ENCODE results near the gene ADAMTSL1.

ADAMTSL1 gene

GRCh38 chr9:18585996-18586395 lies 112.0 kb downstream of the ADAMTSL1 start:
- peaks cover 5% of the 10 kb centered on the region for H3K36me3 Mint-ChIP-seq (ENCODE audit: low read depth)
- H3K27ac Mint-ChIP-seq, result no peak overlapping the region
- no peak for DNase-seq
- H3K4me1 Mint-ChIP-seq, result peaks cover 4% of the 10 kb centered on the region
- no peak overlapping the region for H3K4me3 Mint-ChIP-seq
- peaks cover 23% of the 10 kb centered on the region for H3K9me3 Mint-ChIP-seq
- no peak for TF ChIP-seq CTCF (IDR thresholded peaks at IDR 0.05)
- no peaks in the 10 kb centered on the region for H3K27me3 Mint-ChIP-seq (ENCODE audit: low read depth, poor library complexity)

GRCh38 chr9:18588002-18588401 lies 114.0 kb downstream of the ADAMTSL1 start:
- TF ChIP-seq CTCF (IDR thresholded peaks at IDR 0.05), result no peak
- H3K36me3 Mint-ChIP-seq (ENCODE audit: low read depth), result peaks cover 14% of the 10 kb centered on the region
- H3K9me3 Mint-ChIP-seq, result peaks cover 38% of the 10 kb centered on the region
- no peaks in the 10 kb centered on the region for H3K27me3 Mint-ChIP-seq (ENCODE audit: low read depth, poor library complexity)
- DNase-seq, result no peak
- H3K27ac Mint-ChIP-seq, result no peak overlapping the region
- H3K4me3 Mint-ChIP-seq, result no peak overlapping the region
- no peaks in the 10 kb centered on the region for H3K4me1 Mint-ChIP-seq

- H3K9me3 Mint-ChIP-seq, result peaks cover 46% of the 10 kb centered on the region
- H3K36me3 Mint-ChIP-seq (ENCODE audit: low read depth), result peaks cover 19% of the 10 kb centered on the region
- H3K4me1 Mint-ChIP-seq, result no peaks in the 10 kb centered on the region
- H3K4me3 Mint-ChIP-seq, result no peak overlapping the region
- TF ChIP-seq CTCF (IDR thresholded peaks at IDR 0.05), result no peak
- no peak for DNase-seq
- peaks cover 7% of the 10 kb centered on the region for H3K27me3 Mint-ChIP-seq (ENCODE audit: low read depth, poor library complexity)
- H3K27ac Mint-ChIP-seq, result no peak overlapping the region
Observed at GRCh38 chr9:18591261-18591660, 117.3 kb downstream of the ADAMTSL1 start.

GRCh38 chr9:18594837-18595236 lies 120.9 kb downstream of the ADAMTSL1 start:
- H3K4me3 Mint-ChIP-seq, result no peak overlapping the region
- H3K4me1 Mint-ChIP-seq, result peaks cover 15% of the 10 kb centered on the region
- H3K27ac Mint-ChIP-seq, result no peak overlapping the region
- H3K9me3 Mint-ChIP-seq, result peaks cover 43% of the 10 kb centered on the region
- TF ChIP-seq CTCF (IDR thresholded peaks at IDR 0.05), result no peak
- no peak for DNase-seq
- peaks cover 7% of the 10 kb centered on the region for H3K27me3 Mint-ChIP-seq (ENCODE audit: low read depth, poor library complexity)
- peaks cover 19% of the 10 kb centered on the region for H3K36me3 Mint-ChIP-seq (ENCODE audit: low read depth)

GRCh38 chr9:18595597-18595996 lies 121.6 kb downstream of the ADAMTSL1 start:
- no peak for DNase-seq
- peaks cover 15% of the 10 kb centered on the region for H3K4me1 Mint-ChIP-seq
- peaks cover 7% of the 10 kb centered on the region for H3K27me3 Mint-ChIP-seq (ENCODE audit: low read depth, poor library complexity)
- no peak for TF ChIP-seq CTCF (IDR thresholded peaks at IDR 0.05)
- H3K36me3 Mint-ChIP-seq (ENCODE audit: low read depth), result peaks cover 18% of the 10 kb centered on the region
- no peak overlapping the region for H3K27ac Mint-ChIP-seq
- peaks cover 41% of the 10 kb centered on the region for H3K9me3 Mint-ChIP-seq
- H3K4me3 Mint-ChIP-seq, result no peak overlapping the region

GRCh38 chr9:18596920-18597319 lies 123.0 kb downstream of the ADAMTSL1 start:
- Mint-ChIP-seq H3K27ac (no peak overlapping the region), H3K27me3 (ENCODE audit: low read depth, poor library complexity) (peaks cover 7% of the 10 kb centered on the region), H3K36me3 (ENCODE audit: low read depth) (peaks cover 9% of the 10 kb centered on the region), H3K4me1 (peaks cover 15% of the 10 kb centered on the region), H3K4me3 (no peak overlapping the region), H3K9me3 (peaks cover 27% of the 10 kb centered on the region)
- no peak for TF ChIP-seq CTCF (IDR thresholded peaks at IDR 0.05)
- DNase-seq, result no peak
